Spleen (tissue), 7 donors: ENCODE measurements around the gene LDLRAP1.

ENCODE experiments used
- CTCF ChIP-seq, 11 experiments: fragments of 200-600 bp in 7 of 11; fragments of 450-650 bp in 4 of 11; sonication (generic) in 4 of 11; IDR thresholded peaks in 8 of 11; conservative IDR thresholded peaks in 3 of 11; 1 replicate in 7 of 11; 2 replicates in 4 of 11; pipeline versions ENCODE4 v1.4.0 to v1.8.0; 2016 to 2021; ENCODE audit warnings: antibody characterized with exemption in 11 of 11, inconsistent platforms in 4 of 11, mild to moderate bottlenecking in 1 of 11
- POLR2A ChIP-seq, 3 donors: fragments of 450-650 bp; IDR thresholded peaks; one replicate each; pipeline ENCODE4 v1.5.1; 2017; ENCODE audit warnings: antibody characterized with exemption in 3 of 3, mild to moderate bottlenecking in 1 of 3
- donor health status: DM: no; HTN: no; CAD: no; lungs with moderate emphysema.
- donor health status: DM: no; HTN: no; CAD: no.
- donor health status: DM: no; HTN: no; CAD: no.

GRCh38 chr1:25599969-25600610 is 56.7 kb downstream of the LDLRAP1 start:
- TF ChIP-seq CTCF (IDR thresholded peaks at IDR 0.05 in 8 of 11, conservative IDR thresholded peaks at IDR 0.05 in 3 of 11) = no peak
- no peak for TF ChIP-seq POLR2A (IDR thresholded peaks at IDR 0.05)
